HUDEP-2 (cell line): ENCODE results near the gene EXOSC5.
A peak's percentile ranks its signal among the peaks of the same experiment; 100 is the strongest.
"Not testable (repeated sequence)": the region's sequence is repeated elsewhere in the genome, so short reads cannot be mapped to it uniquely, and the experiment has no call there.

Experiments
- DNase-seq, 76 experiments: peaks; one replicate each; lab custom pipeline; 2025; ENCODE audit not compliant: unreplicated experiment in 76 of 76; lab: John Stamatoyannopoulos, UW

Gene EXOSC5

DNA sequence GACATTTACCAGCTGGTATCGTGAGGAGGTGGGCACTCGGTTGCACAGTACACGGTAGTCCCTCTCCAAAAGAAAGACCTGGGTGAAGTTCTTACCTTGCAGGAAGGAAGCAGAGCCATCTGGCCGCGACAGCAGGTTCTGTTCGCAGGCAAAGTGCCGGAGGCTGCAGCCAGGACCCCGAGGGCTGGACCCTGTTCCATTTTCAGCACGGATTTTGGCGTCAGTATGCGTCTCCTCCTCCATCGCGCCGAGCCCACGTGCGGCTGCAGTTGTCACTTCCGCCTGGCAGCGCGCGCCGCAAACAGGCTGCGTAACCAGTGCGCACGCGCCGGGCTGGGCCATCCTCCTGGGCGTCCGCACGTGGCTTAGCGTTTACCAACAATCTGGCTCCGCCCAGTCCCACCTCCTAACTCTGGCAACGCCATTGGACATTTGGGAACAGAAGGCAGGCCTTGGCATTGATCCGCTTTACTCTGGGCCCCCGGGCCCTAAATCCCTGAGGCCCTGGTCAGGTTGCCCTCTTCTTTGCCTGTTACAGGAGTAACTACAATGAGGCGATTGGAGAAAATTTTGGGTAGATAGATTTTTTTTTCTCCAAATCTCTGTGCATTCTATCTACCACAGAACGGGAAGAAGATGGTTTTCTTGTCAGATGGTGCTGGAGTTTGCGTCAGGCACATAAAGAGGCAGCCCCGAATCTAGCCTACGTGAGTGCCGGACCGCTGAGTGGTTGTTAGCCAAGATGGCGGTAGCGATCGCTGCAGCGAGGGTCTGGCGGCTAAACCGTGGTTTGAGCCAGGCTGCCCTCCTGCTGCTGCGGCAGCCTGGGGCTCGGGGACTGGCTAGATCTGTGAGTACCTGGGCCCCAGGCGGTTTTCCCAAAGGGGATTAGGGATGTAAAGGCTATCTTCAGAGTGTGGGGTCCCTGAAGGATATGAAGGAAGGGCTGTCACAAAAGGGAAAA lies at the start of gene EXOSC5, which contains the start of gene BCKDHA:
Gene EXOSC5 (minus strand): TSS at position 274 of the 964 bp plus-strand sequence. CDS start 31 bp downstream, at position 243.
Gene BCKDHA (plus strand): TSS at position 733 of the 964 bp plus-strand sequence. CDS start 10 bp downstream, at position 743.
- DNase-seq, result peak; percentile 34 to 100 (median 100)

DNA sequence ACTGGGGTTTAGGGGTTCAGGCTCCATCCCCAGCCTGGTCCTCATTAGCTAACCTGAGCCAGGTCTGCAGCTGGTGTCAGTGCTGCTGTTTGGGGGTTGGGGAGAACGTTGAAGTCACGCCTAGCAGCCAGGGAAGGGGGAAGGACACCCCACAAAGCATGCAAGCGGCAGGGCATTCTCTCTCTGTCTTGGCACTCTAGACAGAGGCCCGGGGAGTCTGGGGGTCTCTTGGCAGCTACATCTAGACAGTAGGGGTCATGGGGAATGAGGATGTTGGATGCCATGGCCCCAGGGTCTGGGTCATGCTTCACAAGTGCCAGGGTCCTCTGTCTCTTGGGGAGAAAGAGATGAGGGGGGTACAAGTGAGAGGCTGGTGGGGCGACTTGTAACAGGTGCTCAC lies 48.4 kb upstream of the EXOSC5 start:
- DNase-seq, result no peak

DNA sequence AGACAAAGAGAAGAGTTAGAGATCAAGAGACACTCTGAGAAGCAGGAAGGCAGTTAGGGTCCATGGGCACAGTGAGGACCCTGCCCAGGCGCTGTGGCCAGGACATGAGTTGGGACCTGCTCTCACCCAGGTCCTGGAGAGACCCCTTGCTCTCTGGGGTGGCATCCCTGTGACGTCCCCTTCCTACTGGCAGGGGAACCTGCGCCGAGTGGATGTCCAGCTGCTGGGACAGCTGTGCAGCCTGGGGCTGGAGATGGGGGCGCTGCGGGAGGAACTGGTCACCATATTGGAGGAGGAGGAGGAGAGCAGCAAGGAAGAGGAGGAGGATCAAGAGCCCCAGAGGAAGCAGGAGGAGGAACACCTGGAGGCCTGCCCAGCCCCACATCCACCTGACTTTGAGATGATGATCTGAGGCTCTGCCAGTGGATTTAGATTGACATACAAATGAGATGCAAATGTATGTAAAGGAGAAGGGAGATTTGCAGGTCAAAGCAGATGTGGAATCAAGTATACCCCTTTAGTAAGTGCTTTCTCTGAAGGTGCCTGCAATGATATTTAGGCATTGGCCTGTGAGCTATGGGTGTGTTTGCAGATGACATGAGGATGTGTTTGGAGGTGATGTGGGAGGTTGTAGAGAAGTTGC lies 46.8 kb upstream of the EXOSC5 start:
- no peak for DNase-seq

DNA sequence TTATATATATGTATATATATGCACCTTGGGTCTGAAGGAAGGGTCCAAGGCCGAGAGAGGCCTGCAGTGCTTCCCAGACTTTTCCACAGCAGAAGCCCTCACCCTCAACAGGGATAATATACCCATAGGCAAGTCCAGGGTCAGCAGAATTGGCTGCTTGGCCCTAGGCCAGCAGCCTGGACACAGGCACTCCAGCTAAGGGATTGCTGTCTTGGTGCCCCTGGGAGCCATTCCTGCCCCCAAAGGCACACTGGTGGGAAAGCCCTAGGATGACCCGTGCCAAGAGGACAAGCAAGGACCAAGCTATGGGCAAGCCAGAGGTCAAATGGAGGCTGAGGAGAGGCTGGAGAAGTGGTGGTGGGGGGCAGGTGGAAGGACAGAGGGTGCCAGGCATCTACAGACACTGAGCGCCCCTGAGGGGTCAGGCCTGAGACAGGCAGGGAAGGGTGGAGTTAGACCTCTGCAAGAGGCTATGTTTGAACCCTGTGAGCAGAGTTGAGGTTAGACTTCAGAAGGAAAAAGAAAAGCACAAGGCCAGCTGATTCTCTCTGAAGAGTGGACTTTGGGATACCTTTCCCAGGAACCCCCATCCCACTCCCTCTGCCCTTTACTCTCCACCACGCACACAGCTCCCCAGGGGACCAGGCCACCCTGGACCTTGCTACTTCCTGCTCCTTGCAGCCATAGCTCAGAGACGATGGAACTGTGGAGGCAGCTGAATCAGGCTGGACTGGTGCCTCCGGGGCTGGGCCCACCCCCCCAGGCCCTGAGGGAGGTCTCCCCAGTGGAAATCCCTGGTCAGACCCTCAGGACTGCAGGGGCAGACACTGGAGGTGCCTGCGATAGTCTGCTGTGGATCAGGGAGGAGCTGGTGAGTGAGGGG lies 45.6 kb upstream of the EXOSC5 start, which contains the start of gene ERICH4:
Gene ERICH4 (plus strand): TSS at position 684 of the 883 bp plus-strand sequence. CDS start 14 bp downstream, at position 698.
- no peak for DNase-seq

DNA sequence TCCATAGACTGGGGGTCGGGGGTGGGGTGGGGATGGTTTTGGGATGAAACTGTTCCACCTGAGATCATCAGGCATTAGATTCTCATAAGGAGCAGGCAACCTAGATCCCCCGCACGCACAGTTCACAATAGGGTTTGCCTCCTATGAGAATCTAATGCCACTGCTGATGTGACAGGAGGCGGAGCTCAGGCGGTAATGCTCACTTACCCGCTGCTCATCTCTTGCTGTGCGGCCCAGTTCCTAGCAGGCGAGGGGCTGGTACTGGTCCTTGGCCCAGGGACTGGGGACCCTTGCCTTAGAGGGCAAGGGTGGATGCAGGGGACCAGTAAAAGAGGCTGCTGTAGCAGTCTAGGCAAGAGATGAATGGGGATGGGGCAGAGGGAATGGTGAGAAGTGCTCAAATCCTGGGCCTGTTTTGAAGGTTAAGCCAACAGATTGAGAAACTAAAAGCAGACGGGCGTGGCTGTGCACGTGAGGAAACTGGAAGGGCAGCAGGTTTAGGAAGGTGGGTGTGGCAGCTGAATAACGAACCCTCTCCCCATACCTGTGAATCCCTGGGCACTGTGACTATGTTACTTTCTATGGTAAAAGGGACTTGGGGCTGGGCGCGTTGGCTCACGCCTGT lies 44.3 kb upstream of the EXOSC5 start:
- DNase-seq, result no peak

DNA sequence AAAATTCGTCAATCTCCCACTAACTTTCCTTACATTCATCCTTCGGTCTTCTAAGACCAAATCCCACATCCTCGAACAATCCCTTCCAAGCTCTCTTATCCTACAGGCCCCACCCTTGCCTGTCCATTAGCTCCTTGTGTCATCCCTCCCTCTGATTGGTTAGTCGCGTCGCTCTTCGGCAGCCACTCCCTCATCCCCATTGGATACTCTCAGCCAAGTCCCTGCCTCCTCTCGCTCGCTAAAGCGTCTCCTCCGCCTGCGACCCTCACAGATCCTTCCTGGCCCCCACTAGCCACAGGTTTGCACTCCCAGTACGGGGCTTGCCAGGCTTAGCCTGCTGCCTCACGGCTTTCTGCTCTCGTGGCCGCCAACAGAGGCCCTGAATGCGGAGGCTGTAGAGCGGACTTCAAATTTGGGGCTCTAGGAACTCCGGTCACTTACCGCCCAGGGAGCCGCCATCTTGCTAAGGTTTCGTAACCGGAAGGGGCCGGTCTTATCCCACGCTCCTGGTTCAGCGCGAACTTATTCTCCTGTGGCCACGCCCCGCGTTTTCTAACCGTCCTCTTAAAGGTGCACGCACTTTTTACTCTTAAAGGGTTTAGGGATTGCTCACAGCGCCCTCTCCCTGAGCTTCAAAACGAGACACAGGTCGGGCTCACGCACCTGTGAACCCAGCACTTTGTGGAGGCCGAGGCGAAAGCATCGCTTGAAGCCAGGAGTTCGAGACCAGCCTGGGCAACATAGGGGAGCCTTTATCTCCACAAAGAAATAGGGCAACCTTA lies 42.5 kb upstream of the EXOSC5 start, which contains the start of gene DMAC2:
Gene DMAC2 (minus strand): TSS at position 472 of the 782 bp plus-strand sequence. CDS start 13 bp downstream, at position 459.
- DNase-seq, result peak; percentile 64 to 98 (median 96)

DNA sequence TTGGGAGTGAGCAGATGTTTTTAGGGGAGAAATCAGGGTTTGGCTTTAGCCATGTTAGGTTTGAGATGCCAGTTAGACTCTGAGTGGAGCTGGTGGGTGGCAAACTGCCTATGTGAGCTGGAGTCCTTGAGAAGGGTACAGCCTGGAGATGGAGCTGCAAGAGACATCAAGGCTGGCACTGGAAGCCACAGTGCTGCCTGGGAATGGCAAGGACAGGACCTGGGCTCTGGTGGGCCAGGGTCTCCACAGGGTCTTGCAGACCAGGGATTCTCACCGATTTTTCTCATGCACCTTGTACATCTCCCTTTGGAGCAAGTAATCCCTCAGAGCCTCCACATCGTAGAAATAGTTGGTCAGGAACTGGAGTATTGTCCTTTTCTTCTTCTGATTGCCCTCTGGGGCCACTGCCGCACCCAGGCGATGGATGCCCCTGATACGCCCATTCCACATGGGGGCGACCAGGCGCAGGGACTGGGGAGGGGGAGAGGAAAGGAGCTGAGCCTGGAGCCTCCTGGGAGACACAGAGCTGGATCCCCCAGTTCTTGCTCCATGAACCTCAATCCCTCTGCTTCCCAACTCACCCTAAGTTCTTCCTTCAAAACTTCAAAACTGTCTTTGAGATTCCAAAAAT lies 40.9 kb upstream of the EXOSC5 start:
- no peak for DNase-seq

DNA sequence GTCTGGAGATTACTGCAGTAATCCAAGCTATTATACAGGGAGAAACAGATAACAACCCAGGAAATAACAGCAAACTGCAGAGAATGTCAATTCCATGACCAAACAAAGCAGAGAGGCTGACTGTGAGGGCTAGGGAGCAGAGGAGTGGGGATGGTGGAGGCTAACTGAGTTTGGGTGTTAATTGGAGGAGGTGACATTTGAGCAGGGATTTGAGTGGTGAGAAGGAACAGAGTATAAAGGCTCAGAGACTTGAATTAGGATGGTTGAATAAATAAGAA lies 39.5 kb upstream of the EXOSC5 start:
- no peak for DNase-seq

DNA sequence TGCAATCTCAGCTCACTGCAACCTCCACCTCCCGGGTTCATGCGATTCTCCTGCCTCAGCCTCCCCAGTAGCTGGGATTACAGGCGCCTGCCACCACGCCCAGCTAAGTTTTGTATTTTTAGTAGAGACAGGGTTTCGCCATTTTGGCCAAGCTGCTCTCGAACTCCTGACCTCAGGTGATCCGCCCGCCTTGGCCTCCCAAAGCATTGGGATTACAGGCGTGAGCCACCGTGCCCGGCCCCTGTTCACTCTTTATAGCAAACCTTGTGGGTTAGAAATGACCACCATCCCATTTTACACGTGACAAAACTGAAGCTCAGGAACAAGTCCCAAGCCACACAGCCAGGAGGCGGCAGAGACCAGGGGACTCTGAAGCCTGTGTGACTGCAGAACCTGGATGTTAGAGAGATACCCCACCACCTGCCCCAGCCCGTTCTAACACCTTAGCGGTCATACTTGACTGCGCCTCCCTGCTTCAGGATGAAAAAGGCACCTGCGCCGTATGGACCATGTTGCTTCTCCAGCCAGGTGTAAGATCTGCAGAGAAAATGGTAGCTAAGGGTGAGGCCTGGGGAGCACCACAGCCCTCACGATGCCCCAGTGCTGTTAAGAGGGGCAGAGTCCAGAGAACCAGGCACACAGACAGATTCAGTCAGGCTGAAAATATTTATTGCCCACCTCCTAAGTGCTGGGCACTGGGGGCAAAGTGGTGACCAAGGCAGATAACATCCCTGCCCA lies 38.9 kb upstream of the EXOSC5 start:
- no peak for DNase-seq

DNA sequence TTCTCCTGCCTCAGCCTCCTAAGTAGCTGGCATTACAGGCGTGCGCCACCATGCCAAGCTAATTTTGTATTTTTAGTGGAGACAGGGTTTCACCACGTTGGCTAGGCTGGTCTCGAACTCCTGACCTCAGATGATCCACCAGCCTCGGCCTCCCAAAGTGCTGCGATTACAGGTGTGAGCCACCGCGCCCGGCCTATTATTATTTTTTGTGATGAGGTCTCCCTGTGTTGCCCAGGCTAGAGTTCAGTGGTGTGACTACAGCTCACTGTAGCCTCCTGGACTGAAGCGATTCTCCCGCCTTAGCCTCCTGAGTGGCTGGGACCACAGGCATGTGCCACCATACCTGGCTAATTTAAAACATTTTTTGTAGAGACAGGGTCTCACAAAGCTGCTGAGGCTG lies 38.2 kb upstream of the EXOSC5 start:
- not testable (repeated sequence) for DNase-seq

DNA sequence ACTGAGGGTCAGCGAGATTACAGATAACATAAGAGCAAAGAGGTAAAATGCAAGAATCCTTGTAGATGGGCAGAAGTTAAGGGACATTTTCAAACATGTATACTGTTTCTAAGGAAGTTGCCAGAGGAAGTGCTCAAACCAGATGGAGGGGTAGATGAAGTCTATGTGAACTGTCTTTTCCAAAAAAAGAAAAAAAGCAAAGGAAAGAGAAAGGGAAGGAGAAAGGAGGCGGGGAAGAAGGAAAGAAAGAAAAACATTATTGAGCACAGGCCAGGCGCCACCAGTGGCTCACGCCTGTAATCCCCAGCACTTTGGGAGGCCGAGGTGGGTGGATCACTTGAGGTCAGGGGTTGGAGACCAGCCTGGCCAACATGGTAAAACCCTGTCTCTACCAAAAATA lies 37.3 kb upstream of the EXOSC5 start:
- no peak for DNase-seq

DNA sequence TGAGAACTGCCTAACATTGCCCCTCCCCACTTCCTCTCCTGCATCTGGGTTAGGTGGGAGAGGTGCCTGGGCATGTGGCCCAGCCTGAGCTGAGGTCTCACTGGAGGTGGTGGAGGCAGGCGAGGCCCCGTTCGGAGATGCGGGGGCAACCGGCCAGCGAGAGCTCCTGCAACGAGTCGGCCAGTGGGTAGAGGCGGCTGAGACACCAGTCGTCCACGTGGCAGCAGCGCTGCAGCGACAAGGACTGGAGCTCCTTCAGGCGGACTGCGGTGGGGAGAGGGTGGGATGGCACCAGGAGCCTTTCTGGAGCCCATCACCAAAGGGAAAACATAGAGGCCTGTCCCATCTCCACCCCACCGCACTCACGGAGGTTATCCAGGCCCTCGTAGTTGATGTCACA lies 36.0 kb upstream of the EXOSC5 start:
- no peak for DNase-seq

DNA sequence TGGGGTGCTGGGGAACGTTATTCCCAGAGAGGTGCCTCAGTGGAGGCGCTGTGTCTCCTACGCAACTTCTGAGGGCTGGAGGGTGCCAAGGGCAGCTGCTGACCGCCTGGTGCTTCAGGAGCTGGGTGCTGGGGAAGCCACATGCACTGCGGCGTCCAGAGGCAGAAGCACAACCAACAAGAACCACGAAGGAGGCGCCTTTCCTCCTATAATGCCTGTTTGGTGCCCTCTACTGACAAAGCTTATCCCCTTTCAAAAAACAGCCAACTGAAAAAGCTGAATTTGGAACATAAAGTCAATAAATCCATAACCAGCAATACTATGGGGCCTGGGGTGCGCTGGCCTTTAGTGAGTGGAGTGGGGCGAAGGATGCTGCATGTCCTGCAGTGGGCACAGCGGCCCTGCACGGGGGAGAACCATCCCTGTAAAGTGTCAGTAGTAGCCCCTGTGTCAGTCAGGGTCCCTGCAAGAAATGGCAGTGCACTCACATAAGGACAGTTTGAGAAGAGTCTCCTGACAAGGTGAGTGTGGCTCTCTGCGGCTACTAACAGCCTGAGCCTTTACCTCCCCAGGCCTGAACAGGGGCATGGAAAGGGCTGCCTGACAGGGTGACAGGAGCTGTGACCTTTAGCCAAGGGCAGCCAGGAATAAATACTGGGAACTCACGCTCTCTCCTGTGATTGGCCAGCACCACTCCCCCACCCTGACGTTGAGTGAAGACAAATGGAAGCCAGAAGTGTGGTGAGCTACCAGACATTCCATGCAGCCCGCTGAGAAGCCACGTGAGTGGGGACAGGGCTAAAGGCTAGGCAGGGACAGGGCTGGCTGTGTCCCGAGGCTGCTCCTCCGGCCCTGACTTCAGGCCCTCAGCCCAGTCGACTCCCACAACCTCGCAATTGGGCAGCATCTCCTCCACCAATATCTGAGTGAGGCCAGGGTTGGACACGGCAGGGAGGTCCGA lies 34.5 kb upstream of the EXOSC5 start:
- peak in 17 of 76 experiments; percentile 1 to 45 (median 20) for DNase-seq

DNA sequence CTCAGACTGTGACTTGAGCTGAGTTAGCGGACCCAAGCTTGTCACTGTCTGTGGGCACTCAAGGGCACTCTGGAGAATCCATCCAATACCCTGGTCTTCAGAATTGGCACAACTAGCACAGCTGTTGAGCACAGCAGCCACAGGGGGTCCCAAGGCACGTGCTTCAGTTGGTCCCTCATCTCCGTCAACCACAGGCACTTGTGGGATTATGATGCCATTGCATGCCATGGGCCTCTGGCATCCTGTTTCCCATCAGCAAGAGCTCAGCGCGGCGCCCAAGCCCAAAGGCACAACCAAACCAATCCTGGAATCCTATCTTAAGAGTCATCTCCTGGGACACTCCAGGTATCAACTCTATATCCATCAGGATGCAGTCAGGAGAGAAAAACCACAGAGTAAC lies 33.8 kb upstream of the EXOSC5 start:
- DNase-seq, result no peak

DNA sequence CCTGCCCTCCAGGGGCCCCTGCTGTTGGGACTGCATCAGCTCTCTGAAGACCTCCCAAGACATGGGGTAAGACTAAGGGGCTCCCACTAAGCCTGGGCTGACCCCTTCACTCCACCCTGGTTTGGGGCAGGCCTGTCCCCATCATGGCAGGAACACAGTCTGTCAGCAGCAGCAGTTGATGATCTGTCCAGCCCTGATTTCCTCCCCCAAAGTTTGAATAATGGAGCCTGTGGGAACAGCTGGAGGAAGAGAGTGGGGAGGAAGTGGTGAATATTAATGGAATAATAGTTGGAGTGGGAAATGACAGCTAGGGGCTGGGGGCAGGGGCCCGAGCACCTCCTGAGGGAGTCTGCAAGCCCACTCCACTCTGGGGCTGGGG lies 31.3 kb upstream of the EXOSC5 start:
- no peak for DNase-seq

DNA sequence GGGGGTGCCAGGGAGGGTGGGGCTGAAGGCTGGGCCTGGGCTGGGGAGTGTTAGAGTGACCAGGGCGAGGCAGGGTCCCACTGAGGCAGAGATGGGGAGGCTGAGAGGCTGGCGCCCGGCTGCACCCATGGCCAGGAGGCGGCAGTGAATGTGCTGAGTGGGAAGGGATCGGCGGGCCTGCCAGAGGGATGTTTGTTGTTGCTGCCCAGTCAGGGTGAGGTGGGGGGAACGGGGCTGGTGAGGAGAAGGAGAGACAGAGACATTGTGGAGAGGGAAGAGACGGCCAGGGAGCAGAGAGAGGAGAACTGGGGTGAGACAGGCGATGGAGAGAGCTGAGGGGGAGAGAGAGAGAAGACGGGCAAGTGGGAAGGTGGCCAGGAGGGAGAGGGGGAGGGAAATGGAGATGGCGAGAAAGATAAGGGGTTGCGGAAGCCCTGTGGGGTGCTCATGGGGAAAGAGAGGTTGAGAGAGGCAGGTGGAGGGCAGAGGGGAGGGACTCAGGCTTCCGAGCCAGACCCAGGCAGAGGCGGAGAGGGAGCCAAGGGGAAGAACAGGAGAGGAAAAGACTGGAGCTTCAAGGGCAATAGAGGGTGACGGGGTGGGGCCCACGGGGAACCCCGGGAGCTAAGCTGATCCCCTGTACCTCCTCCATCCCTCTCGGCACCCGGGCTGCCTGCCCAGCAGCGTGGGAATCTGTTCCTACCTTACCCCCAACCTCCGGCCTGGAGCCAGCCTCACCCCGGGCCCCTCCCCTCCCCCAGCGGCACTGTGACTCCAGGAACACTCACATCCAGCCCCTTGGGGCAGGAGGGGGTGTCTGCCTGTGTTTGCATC lies 30.7 kb upstream of the EXOSC5 start:
- peak in 48 of 76 experiments; percentile 15 to 66 (median 38) for DNase-seq
